Measurements from ENCODE around the gene RASD2. TPM values are rescaled to one million over a fixed set of nuclear protein-coding genes. Genes with fewer than 3 reads are reported as not detected.

RASD2 gene
- total RNA-seq, 1 donor from 2014 or later, result 0.16 TPM

- no peaks in the 10 kb centered on the region for H3K36me3 Mint-ChIP-seq (ENCODE audit: low read depth, unreplicated experiment)
- H3K4me3 Mint-ChIP-seq (ENCODE audit: unreplicated experiment), result no peak overlapping the region
- Histone ChIP-seq H2AFZ (ENCODE audit: low read depth, low read length) (no peak overlapping the region), H3K4me1 (ENCODE audit: insufficient read depth, low read length) (peaks cover 10% of the 10 kb centered on the region), H3K4me2 (ENCODE audit: low read length) (no peak overlapping the region), H3K27ac (ENCODE audit: low read depth, low read length) (no peak overlapping the region), H3K36me3 (ENCODE audit: insufficient read depth, low read length) (no peaks in the 10 kb centered on the region), H3K9me3 (ENCODE audit: insufficient read depth, low read depth, low read length) (no peaks in the 10 kb centered on the region), H4K20me1 (ENCODE audit: insufficient read depth, low read length) (no peaks in the 10 kb centered on the region), H3K4me3 (ENCODE audit: insufficient read depth, low read depth, low read length) (no peak overlapping the region), H3K9ac (ENCODE audit: low read length) (no peak overlapping the region), H3K27me3 (ENCODE audit: insufficient read depth, low read length) (peaks cover 3% of the 10 kb centered on the region), H3K79me2 (ENCODE audit: insufficient read depth, low read length) (no peaks in the 10 kb centered on the region)
- no peak for FAIRE-seq
- H3K27ac Mint-ChIP-seq (ENCODE audit: unreplicated experiment), result no peak overlapping the region
- H3K9me3 Mint-ChIP-seq (ENCODE audit: unreplicated experiment), result no peaks in the 10 kb centered on the region
- no peak for TF ChIP-seq EZH2 (IDR thresholded peaks at IDR 0.05; ENCODE audit: insufficient read depth, low read length)
- no peak for TF ChIP-seq CTCF (IDR thresholded peaks at IDR 0.05; ENCODE audit: insufficient read depth, low read depth, low read length)
- no peak for DNase-seq (ENCODE audit: low read depth)
- peaks cover 15% of the 10 kb centered on the region for H3K27me3 Mint-ChIP-seq (ENCODE audit: low read depth, unreplicated experiment)
- H3K4me1 Mint-ChIP-seq (ENCODE audit: low read depth, unreplicated experiment), result peaks cover 8% of the 10 kb centered on the region
Observed at GRCh38 chr22:35593891-35594470, 53.4 kb downstream of the RASD2 start.

GRCh38 chr22:35594686-35595085 is 54.1 kb downstream of the RASD2 start:
- Mint-ChIP-seq H3K9me3 (ENCODE audit: unreplicated experiment) (no peaks in the 10 kb centered on the region), H3K4me3 (ENCODE audit: unreplicated experiment) (no peak overlapping the region), H3K4me1 (ENCODE audit: low read depth, unreplicated experiment) (peaks cover 5% of the 10 kb centered on the region), H3K27ac (ENCODE audit: unreplicated experiment) (no peak overlapping the region), H3K36me3 (ENCODE audit: low read depth, unreplicated experiment) (no peaks in the 10 kb centered on the region), H3K27me3 (ENCODE audit: low read depth, unreplicated experiment) (peaks cover 15% of the 10 kb centered on the region)
- Histone ChIP-seq H3K27me3 (ENCODE audit: insufficient read depth, low read length) (peaks cover 3% of the 10 kb centered on the region), H4K20me1 (ENCODE audit: insufficient read depth, low read length) (no peaks in the 10 kb centered on the region), H3K79me2 (ENCODE audit: insufficient read depth, low read length) (no peaks in the 10 kb centered on the region), H3K9ac (ENCODE audit: low read length) (no peak overlapping the region), H3K4me2 (ENCODE audit: low read length) (no peak overlapping the region), H2AFZ (ENCODE audit: low read depth, low read length) (no peak overlapping the region), H3K9me3 (ENCODE audit: insufficient read depth, low read depth, low read length) (no peaks in the 10 kb centered on the region), H3K4me1 (ENCODE audit: insufficient read depth, low read length) (peaks cover 2% of the 10 kb centered on the region), H3K4me3 (ENCODE audit: insufficient read depth, low read depth, low read length) (no peak overlapping the region), H3K36me3 (ENCODE audit: insufficient read depth, low read length) (no peaks in the 10 kb centered on the region), H3K27ac (ENCODE audit: low read depth, low read length) (no peak overlapping the region)
- FAIRE-seq (no peak), DNase-seq (ENCODE audit: low read depth) (no peak)
- TF ChIP-seq EZH2 (IDR thresholded peaks at IDR 0.05; ENCODE audit: insufficient read depth, low read length) (no peak), CTCF (IDR thresholded peaks at IDR 0.05; ENCODE audit: insufficient read depth, low read depth, low read length) (no peak)

GRCh38 chr22:35596821-35597220 is 56.2 kb downstream of the RASD2 start:
- Histone ChIP-seq H3K9me3 (ENCODE audit: insufficient read depth, low read depth, low read length) (no peaks in the 10 kb centered on the region), H3K27ac (ENCODE audit: low read depth, low read length) (no peak overlapping the region), H3K4me2 (ENCODE audit: low read length) (no peak overlapping the region), H3K4me3 (ENCODE audit: insufficient read depth, low read depth, low read length) (no peak overlapping the region), H3K79me2 (ENCODE audit: insufficient read depth, low read length) (no peaks in the 10 kb centered on the region), H3K36me3 (ENCODE audit: insufficient read depth, low read length) (no peaks in the 10 kb centered on the region), H3K4me1 (ENCODE audit: insufficient read depth, low read length) (no peaks in the 10 kb centered on the region), H4K20me1 (ENCODE audit: insufficient read depth, low read length) (no peaks in the 10 kb centered on the region), H2AFZ (ENCODE audit: low read depth, low read length) (no peak overlapping the region), H3K27me3 (ENCODE audit: insufficient read depth, low read length) (peaks cover 3% of the 10 kb centered on the region), H3K9ac (ENCODE audit: low read length) (no peak overlapping the region)
- DNase-seq (ENCODE audit: low read depth) (no peak), FAIRE-seq (no peak)
- no peak overlapping the region for H3K4me3 Mint-ChIP-seq (ENCODE audit: unreplicated experiment)
- TF ChIP-seq CTCF (IDR thresholded peaks at IDR 0.05; ENCODE audit: insufficient read depth, low read depth, low read length) (no peak), EZH2 (IDR thresholded peaks at IDR 0.05; ENCODE audit: insufficient read depth, low read length) (no peak)
- peaks cover 15% of the 10 kb centered on the region for H3K27me3 Mint-ChIP-seq (ENCODE audit: low read depth, unreplicated experiment)
- no peak overlapping the region for H3K27ac Mint-ChIP-seq (ENCODE audit: unreplicated experiment)
- H3K4me1 Mint-ChIP-seq (ENCODE audit: low read depth, unreplicated experiment), result peaks cover 2% of the 10 kb centered on the region
- no peaks in the 10 kb centered on the region for H3K9me3 Mint-ChIP-seq (ENCODE audit: unreplicated experiment)
- H3K36me3 Mint-ChIP-seq (ENCODE audit: low read depth, unreplicated experiment), result no peaks in the 10 kb centered on the region

All from astrocyte (in vitro differentiated cells and primary cell).